HG02852 (cell line): ENCODE results near the gene RHBDD1.

Experiments used
- ATAC-seq: cut with Tn5 transposase; IDR thresholded peaks from one replicate; pipeline ENCODE4 v1.9.1; 2021; ENCODE audit warnings: mild to moderate bottlenecking, moderate library complexity; ENCODE audit not compliant: unreplicated experiment

Gene RHBDD1

DNA sequence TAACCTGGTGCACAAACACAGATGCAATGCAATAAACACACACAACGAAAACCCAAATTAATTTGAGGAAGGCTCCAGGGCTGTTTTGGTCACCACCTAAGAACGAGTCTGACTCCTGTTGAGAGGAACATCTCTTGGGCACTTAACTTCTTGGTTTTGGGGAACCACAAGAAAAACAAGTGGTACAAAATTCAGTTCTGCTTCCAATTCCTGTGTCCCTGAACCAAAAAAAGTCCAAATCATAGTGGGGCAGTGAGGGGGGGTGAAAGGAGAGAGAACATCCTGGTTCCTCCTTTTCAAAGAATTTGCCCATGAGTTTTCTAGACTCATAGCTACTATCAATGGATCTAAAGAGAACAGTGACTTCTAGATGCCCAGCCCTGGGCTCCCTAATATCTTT, 184.6 kb downstream of the RHBDD1 start:
- ATAC-seq, result no peak

DNA sequence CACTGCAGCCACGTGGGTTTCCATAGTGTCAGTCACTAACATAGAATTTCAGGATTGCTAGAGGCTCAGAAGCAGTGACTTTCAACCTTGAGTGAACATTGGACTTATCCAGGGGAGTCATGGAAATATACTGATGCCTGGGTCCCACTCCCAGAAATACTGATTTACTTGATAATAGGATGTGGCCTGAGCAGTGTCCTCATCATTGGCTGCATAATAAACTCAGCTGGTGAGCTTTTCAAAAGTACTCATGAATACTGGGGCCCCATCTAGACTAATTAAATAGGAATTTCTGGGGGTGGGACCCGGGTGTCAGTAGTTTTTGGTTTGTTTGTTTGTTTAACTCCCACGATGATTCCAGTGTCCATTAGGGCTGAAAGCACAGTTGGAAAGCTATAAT, 186.8 kb downstream of the RHBDD1 start:
- no peak for ATAC-seq

DNA sequence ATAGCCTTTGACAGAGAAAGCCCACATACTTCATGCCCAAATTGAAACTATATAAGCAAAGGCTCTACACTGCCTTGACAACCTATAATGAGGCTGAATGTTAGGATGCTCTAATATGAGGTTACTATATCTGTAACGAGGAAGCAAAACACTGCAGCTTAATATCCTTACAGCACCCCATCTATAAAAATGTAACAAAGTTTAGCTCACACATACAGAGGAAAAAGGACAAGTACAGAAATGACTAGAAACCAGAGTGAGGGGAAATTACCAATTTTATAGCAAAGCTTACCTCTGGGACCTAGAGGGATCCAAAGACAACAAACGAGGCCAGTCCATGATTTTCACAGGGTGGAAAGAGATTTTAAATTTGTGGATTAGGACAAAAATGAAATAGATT, 189.7 kb downstream of the RHBDD1 start:
- peak; percentile 87 for ATAC-seq

DNA sequence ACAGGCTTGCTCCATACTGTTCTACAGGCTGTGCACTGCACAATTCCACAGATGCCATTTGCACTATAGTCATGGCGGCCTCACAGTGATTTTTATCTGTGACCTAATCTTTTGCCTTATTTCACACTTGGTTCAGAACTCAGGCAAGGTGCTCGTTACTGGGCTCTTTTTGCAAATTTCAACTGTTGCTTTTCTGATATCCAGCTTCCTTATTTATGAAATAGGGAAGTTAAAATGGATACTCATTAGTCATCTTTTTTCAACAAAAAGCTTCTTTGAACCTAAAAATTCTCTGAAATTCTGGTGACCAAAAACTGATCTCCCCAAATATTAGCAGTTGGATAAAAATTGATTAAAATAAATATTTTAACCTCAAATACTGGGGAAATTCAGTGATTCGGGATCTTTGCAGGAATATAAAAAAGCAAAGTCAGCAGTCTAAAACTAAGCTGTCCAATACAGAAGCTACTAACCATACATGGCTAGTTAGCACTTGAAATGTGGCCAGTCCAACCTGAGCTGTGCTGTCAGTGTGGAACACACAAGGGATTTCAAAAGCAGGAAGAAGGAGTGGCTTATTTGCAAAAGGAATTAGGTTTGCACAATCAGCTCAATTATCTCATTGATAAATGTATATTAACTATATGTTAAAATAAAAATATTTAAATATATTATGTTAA, 193.7 kb downstream of the RHBDD1 start:
- no peak for ATAC-seq

DNA sequence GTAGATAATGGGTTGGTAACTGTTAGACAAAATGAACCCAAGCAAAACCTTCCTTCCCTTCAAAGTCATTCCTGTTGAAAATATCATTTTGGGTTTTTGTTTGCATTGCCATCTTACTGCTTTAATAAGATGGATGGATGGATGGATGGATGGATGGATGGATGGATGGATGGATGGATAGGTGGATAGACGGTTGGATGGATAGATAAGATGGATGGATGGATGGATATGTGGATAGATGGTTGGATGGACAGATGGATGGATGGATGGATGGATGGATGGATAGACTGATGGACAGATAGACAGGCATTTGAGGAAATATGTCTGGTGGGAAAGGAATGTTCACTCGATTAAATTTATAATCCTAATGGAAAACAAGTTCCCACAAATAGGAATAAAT, 194.9 kb downstream of the RHBDD1 start:
- no peak for ATAC-seq

DNA sequence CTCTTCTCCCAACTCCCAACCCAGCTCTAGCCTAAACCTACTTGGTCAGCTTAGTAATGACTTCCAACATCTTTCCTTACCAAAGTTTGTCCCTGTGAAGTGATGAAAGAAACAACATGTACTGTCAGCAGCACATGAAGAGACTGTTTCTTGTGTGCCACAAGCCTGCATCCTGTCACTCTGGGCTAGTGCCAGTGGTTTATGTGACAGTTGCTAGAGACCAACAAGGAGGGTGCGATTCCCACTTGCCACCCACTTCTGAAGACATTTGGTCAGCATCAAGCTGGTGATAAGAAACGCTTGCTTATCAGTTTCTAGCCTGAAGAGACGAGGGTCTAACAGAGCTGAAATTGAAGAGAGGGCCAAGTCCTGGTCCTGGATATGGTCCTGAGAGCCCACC, 195.5 kb downstream of the RHBDD1 start:
- ATAC-seq, result no peak

DNA sequence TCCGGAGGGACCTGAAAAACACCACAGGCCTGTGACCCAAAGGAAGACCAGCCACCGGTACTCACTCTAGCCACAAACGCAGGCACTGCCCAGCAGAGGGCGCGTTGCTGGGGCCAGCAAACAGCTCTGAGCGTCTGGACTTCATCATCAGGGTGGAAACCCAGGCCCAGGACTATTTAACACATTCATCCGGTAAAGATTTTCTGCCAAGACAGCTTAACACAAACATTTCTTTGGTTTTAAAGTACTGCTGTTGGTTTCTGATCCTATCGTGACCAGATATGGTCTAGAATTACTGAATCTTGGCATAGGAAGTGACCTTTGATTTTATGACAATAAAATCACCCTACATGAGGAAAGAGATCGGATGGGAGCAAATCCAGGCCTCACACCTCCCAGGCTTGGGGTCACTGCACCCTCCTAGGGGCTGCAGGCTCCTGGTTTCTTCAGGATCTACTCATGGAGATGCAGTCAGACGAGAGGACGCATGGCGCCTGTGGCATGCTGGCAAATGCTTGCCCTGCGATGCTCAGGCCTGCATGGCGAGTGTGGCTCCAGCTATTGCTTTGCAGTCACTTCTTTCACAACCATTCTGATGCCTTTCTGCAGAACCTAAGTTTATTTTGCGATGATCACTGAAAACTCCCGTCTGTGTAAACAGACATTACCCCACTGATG, 197.8 kb downstream of the RHBDD1 start:
- no peak for ATAC-seq

DNA sequence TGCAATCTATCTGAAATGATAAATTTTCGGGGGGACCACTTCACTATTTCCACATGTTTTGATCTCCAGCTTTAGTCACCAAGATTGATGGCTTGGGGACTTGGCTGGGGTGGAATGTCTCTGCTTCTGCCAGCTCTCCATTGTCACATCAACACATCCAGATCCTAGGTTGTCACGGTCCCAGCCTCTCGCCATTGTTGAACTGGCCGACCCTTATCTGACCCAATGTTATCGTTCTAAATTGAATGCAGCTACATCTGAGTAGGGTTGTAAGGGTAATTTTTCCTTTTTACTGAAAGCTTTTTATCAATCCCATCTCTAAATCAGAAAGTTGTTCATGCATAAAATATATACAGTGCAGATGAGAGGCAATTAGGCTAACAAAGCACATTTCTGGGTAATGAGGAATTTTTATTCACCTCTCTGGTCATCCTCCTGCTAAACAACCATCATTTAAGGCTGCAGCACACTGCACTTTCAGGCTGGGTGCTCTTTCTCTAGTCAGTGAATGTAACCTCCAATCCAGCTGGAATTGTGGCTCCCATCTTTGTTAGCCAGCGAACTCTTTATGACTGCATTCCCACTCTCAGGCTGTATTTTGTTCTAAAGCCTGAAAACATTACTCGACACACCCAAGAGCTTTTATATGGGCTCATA, 200.0 kb downstream of the RHBDD1 start:
- ATAC-seq, result no peak

DNA sequence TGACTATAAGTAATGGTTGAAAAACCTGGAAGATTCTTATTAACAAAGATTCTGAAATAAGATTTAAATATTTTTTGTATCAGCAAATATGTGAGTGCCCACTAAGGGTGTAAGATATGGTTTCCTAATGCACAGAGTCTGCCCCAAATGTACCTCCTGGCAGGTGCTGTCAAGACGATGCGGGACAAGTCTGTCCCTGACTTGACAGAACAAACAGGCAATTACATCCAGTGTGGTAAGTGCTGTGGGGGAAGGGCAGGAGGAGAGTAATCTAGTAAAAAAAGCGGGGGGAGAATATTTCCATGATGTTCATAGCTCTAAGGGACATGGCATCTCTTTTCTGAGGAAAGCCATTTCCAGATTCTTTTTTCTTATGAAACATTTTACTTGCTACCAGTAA, 200.7 kb downstream of the RHBDD1 start:
- no peak for ATAC-seq

DNA sequence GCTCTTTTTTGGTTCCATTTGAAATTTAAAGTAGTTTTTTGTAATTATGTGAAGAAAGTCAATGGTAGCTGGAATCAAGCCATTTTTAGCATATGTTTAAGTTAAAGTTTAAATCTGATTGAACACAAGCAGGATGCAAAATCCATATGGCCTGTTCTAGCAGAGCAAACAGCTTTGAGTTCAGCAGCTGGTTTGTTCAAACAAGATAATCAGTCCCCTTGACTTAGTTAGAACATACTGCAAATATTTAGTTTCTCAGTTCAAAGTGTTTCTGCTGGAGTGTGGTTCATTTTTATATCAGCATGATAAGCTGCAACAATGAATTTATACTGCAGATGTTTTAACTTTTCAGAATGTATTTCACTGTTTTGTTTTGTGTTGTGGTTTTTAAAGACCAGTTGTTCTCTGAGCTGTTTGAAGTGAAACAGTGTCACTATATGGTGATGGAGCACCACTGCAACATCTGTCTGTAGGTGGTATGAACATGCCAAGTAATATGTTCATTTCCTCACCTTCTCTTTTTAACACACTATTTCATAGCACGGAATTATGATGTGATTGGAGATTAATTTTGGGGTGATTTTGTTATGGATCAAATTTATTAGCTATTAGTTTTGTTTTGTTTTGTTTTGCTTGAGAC, 202.8 kb downstream of the RHBDD1 start:
- ATAC-seq, result no peak

DNA sequence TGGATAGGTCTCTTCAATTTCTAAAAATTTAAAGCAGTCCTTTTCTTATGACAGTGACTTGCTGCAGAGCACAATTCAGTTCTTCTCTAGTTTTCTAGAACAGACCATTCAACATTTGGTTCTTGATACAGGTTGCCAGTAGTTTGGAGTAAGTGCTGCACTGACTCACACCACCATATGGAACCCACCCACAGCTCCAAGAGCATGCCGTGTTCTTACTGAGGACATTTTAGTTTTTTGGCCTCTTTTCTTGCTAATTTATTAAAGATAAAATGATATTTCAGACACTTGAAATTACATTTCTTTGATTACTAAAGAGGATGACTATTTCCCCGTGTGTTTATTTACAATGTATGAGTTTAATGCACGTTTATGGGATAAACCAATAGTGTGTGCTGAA, 208.1 kb downstream of the RHBDD1 start:
- ATAC-seq, result no peak
